ENCODE measurements around the gene HACD3.

DNA sequence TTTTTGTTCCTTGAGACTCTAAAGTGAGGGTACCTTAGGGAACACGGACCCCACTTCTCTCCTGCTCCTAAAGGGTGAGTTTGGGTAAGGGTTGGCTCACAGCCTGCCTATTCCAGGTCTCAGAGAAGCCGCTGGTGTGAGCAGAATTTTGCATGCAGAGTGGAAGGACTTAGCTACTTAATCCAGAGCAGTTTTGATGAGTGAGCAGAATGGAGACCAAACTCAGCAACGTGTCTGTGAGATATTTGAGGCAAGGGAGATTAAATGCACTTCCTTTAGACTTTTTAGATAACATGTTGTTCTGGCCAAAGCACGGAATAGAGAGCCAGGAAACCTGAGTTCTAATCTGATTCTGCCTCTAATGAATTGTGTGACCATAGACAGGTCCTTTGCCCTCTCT, 96.6 kb downstream of the HACD3 start:
- TF ChIP-seq, protein P1, sequence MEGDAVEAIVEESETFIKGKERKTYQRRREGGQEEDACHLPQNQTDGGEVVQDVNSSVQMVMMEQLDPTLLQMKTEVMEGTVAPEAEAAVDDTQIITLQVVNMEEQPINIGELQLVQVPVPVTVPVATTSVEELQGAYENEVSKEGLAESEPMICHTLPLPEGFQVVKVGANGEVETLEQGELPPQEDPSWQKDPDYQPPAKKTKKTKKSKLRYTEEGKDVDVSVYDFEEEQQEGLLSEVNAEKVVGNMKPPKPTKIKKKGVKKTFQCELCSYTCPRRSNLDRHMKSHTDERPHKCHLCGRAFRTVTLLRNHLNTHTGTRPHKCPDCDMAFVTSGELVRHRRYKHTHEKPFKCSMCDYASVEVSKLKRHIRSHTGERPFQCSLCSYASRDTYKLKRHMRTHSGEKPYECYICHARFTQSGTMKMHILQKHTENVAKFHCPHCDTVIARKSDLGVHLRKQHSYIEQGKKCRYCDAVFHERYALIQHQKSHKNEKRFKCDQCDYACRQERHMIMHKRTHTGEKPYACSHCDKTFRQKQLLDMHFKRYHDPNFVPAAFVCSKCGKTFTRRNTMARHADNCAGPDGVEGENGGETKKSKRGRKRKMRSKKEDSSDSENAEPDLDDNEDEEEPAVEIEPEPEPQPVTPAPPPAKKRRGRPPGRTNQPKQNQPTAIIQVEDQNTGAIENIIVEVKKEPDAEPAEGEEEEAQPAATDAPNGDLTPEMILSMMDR (conservative IDR thresholded peaks at IDR 0.05; ENCODE audit: low read depth, low read length): no peak
- no peak for TF ChIP-seq EZH2 (IDR thresholded peaks at IDR 0.05; ENCODE audit: borderline replicate concordance, low read depth, low read length, poor library complexity, severe bottlenecking)
